Stimulated activated CD4-positive, alpha-beta T cell treated with anti-CD3 and anti-CD28 coated beads, TNF-alpha, amount 100 ng/mL, for 48 hours (primary cell): ENCODE results near the gene UNC45A.
A peak's percentile ranks its signal among the peaks of the same experiment; 100 is the strongest.
"Not testable (repeated sequence)": the region's sequence is repeated elsewhere in the genome, so short reads cannot be mapped to it uniquely, and the experiment has no call there.

Experiments
- DNase-seq, 3 donors: peaks; one replicate each; pipeline ENCODE4 v3.0.0-alpha.2; 2020; ENCODE audit warnings: low read depth in 3 of 3

Gene UNC45A

GRCh38 chr15:90916461-90916860, 18.6 kb upstream of the UNC45A start:
- no peak for DNase-seq

- no peak for DNase-seq
Observed at GRCh38 chr15:90917569-90917968, 17.5 kb upstream of the UNC45A start.

GRCh38 chr15:90918034-90918788, 16.9 kb upstream of the UNC45A start:
- DNase-seq, result no peak

- DNase-seq, result no peak
Observed at GRCh38 chr15:90918835-90919234, 16.2 kb upstream of the UNC45A start.

- DNase-seq, result no peak
Observed at GRCh38 chr15:90921887-90922286, 13.2 kb upstream of the UNC45A start.

- DNase-seq, result not testable (repeated sequence)
Observed at GRCh38 chr15:90922712-90923322, 12.3 kb upstream of the UNC45A start.

- no peak for DNase-seq
Observed at GRCh38 chr15:90924375-90924774, 10.7 kb upstream of the UNC45A start.

GRCh38 chr15:90926766-90927165, 8.3 kb upstream of the UNC45A start:
- DNase-seq, result not testable (repeated sequence)

GRCh38 chr15:90928106-90928505, 7.0 kb upstream of the UNC45A start:
- not testable (repeated sequence) for DNase-seq

GRCh38 chr15:90929246-90930019, 5.7 kb upstream of the UNC45A start:
- no peak for DNase-seq

- no peak for DNase-seq
Observed at GRCh38 chr15:90930861-90931574, 4.1 kb upstream of the UNC45A start.

GRCh38 chr15:90931575-90931827, 3.6 kb upstream of the UNC45A start:
- no peak for DNase-seq

GRCh38 chr15:90931828-90932659, 3.0 kb upstream of the UNC45A start, which contains the start of gene HDDC3:
Gene HDDC3 (minus strand): TSS chr15:90932549. CDS start chr15:90932540, 9 bp downstream.
- peak; percentile 81 to 89 (median 85) for DNase-seq

- no peak for DNase-seq
Observed at GRCh38 chr15:90932660-90932991, 2.5 kb upstream of the UNC45A start.

GRCh38 chr15:90933301-90933700, 1.8 kb upstream of the UNC45A start:
- DNase-seq, result no peak

- peak; percentile 60 to 87 (median 80) for DNase-seq
Observed at GRCh38 chr15:90934256-90934948, 683 bp upstream of the UNC45A start.

- DNase-seq, result no peak
Observed at GRCh38 chr15:90936823-90937222, 1.7 kb downstream of the UNC45A start.

GRCh38 chr15:90938261-90938660, 3.2 kb downstream of the UNC45A start:
- DNase-seq, result no peak

GRCh38 chr15:90939756-90940155, 4.7 kb downstream of the UNC45A start:
- no peak for DNase-seq

- no peak for DNase-seq
Observed at GRCh38 chr15:90941038-90941437, 6.0 kb downstream of the UNC45A start.
